ENCODE results near the gene GAREM2.

GRCh38 chr2:26196683-26197418 is 24.0 kb downstream of the GAREM2 start:
- TF ChIP-seq ARNT (IDR thresholded peaks at IDR 0.05), result no peak
- TF ChIP-seq FOXA1 (IDR thresholded peaks at IDR 0.05), result no peak
- no peak for TF ChIP-seq SUZ12 (IDR thresholded peaks at IDR 0.05)
- no peak for TF ChIP-seq SP1 (IDR thresholded peaks at IDR 0.05)
- no peak for TF ChIP-seq FOXM1 (IDR thresholded peaks at IDR 0.05; ENCODE audit: borderline replicate concordance)
- TF ChIP-seq HDGF (IDR thresholded peaks at IDR 0.05; ENCODE audit: borderline replicate concordance), result no peak
- TF ChIP-seq CTBP1 (IDR thresholded peaks at IDR 0.05; ENCODE audit: borderline replicate concordance), result no peak
- TF ChIP-seq PKNOX1 (IDR thresholded peaks at IDR 0.05), result no peak
- TF ChIP-seq ZNF384 (IDR thresholded peaks at IDR 0.05), result no peak
- TF ChIP-seq LEF1 (IDR thresholded peaks at IDR 0.05; ENCODE audit: borderline replicate concordance), result no peak
- no peak for TF ChIP-seq NFRKB (IDR thresholded peaks at IDR 0.05)
- TF ChIP-seq FOXK2 (IDR thresholded peaks at IDR 0.05), result no peak
